HPDE6-E6E7 (cell line): ENCODE data around the gene ARAF.

Experiments
- DNase-seq: peaks from one replicate; pipeline ENCODE4 v3.0.0; 2011; ENCODE audit warnings: missing footprints; ENCODE audit errors: extremely low spot score

ARAF gene

GRCh38 chrX:47564438-47565085, 3.6 kb downstream of the ARAF start:
- no peak for DNase-seq

- no peak for DNase-seq
Measured at GRCh38 chrX:47566841-47567240, 5.8 kb downstream of the ARAF start.

GRCh38 chrX:47568656-47569295, 7.8 kb downstream of the ARAF start:
- DNase-seq, result no peak

DNA sequence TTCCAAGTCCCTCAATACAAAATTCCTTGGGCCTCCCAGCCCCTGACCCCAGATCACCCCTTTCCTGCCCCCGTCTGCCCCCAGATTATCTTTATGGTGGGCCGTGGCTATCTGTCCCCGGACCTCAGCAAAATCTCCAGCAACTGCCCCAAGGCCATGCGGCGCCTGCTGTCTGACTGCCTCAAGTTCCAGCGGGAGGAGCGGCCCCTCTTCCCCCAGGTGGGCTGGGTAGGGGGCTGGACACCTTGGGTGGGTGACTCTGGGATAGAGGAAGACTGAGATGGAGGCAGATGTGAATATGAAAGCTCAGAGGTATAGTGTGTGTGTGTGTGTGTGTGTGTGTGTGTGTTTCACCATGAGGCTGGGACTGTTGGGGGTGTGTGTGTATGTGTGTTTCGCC, 9.8 kb downstream of the ARAF start:
- DNase-seq, result no peak

DNA sequence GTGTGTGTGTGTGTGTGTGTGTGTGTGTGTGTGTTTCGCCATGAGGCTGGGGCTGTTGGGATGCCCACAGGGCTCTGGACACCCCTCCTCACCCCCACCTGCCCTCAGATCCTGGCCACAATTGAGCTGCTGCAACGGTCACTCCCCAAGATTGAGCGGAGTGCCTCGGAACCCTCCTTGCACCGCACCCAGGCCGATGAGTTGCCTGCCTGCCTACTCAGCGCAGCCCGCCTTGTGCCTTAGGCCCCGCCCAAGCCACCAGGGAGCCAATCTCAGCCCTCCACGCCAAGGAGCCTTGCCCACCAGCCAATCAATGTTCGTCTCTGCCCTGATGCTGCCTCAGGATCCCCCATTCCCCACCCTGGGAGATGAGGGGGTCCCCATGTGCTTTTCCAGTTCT, 10.2 kb downstream of the ARAF start:
- DNase-seq, result no peak

- no peak for DNase-seq
Measured at GRCh38 chrX:47571896-47572295, 10.9 kb downstream of the ARAF start.

GRCh38 chrX:47572773-47573340, 11.9 kb downstream of the ARAF start:
- no peak for DNase-seq

- no peak for DNase-seq
Measured at GRCh38 chrX:47573341-47574075, 12.5 kb downstream of the ARAF start.

DNA sequence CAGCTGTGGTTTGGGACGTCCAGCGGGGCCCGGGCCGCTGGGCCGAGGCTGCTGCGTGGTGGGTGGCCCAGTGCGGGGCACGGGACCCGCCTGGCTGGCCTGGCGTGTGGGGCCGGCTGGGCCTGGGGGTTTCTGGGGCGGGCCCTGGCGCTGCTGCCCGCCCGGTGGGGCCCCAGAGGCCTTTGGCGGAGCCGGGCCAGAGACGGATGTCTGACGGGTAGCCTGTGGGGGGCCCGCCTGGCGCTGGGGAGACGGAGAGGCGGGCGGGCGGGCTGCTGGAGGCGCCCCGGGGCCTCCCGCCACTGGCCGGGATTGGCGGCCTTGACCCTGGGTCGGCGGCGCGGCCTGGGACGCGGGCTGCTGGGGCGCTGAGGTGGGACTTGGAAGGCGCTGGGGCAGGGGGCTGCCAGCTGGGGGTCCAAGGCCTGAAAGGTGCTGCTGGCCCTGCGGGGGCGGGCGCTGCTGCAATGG, 13.1 kb downstream of the ARAF start:
- no peak for DNase-seq

- DNase-seq, result no peak
Measured at GRCh38 chrX:47574547-47575301, 13.7 kb downstream of the ARAF start.

DNA sequence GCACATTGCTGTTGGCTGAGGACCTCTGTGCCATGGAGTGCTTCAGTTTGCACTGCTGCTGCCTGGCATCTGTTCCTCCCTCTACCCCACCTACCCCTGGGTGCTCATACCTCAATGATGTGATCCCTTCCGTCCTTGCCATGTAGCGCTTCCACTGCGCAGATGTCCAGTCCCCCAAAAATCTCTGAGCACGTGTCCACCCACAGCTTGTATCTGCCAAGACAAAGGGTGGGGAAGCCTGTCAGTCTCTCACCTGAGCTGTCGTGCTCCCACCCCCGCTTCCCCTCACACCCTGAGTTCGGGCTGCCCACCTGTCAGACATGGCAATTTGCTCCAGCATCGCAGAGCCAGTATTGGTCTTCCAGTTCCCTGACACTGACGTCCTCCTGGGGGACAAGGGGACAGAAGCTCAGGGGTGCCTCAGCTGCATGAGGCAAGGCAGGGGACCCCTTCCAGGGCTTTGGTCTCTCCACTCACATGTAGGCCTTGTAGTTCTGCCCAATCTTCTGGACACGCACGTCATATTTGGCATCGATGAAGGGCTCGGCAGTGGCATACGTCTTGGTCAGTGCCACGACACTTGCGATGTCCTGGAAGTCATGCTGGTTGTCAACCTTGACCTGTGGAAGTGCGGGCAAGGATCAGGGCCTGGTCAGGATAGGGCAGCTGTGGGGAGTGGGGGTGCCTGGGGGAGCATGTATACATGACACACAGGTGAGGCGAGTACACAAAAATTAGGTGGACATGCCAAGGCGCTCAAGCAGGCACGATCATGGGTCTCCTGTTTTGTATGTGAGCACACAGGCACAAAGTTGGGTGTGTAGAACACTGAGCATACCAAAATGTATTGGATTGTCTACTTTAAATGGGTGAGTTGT, 15.3 kb downstream of the ARAF start:
- DNase-seq, result no peak

DNA sequence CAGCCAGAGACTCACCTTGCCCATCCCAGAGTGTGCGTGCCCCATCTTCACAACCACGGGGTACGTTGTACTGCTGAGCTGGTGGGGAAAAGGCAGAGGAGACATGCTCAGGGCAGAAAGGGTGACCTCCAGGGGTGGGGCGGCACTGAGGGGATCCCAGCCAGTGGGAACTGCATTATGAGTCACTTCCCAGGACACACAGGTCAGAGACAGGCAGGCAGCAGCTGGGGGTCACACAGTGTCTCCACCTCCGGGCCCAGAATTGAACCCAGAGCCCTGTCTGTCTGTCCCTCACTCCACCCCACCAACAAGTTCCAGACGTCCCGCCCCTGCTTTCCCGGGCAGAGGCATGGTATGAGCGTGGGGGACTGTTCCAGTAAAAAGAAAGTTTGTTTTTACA, 16.4 kb downstream of the ARAF start:
- no peak for DNase-seq

- DNase-seq, result no peak
Measured at GRCh38 chrX:47577901-47578300, 16.9 kb downstream of the ARAF start.

DNA sequence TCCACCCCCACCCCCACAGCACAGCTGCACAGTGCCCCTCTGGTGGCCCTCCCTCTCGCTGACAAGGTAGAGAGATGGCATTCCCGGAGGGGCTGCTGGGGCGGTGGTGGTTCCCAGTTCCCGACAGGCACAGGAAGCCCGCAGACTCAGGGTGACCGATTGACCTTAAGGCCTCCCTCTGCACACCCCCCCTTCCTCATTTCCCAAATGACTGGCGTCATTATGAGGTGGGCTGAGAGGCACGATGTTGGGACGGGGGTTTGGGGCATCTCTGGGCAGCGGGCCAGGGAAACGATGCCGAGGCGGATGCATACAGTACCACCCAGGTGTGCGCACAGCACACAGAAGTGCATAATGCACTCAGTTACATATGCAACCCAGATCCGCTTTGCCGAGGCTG, 17.7 kb downstream of the ARAF start:
- DNase-seq, result no peak

- no peak for DNase-seq
Measured at GRCh38 chrX:47579537-47579936, 18.5 kb downstream of the ARAF start.

GRCh38 chrX:47581731-47582647, 21.0 kb downstream of the ARAF start, which contains the start of gene TIMP1:
Gene TIMP1 (plus strand): TSS chrX:47582436. CDS start chrX:47583416, 980 bp downstream.
- DNase-seq, result peak; percentile 76

- DNase-seq, result no peak
Measured at GRCh38 chrX:47583240-47583861, 22.3 kb downstream of the ARAF start.

- DNase-seq, result no peak
Measured at GRCh38 chrX:47584714-47585113, 23.7 kb downstream of the ARAF start.

GRCh38 chrX:47585273-47585672, 24.3 kb downstream of the ARAF start:
- no peak for DNase-seq
